Measurements from ENCODE around the gene NRIP1.
A peak's percentile ranks its signal among the peaks of the same experiment; 100 is the strongest.

The NRIP1 gene

GRCh38 chr21:15064576-15065391, at the start of gene NRIP1:
Gene NRIP1, minus strand, starts transcription at chr21:15065000. Its CDS starts 96,808 bp downstream, at chr21:14968192.
- TF ChIP-seq EP300 (IDR thresholded peaks at IDR 0.05; ENCODE audit: borderline replicate concordance), result peak; percentile 48
- no peak for TF ChIP-seq CEBPB (IDR thresholded peaks at IDR 0.05)
- peak; percentile 9; the same call in 1 of the 2 replicates for TF ChIP-seq EGR1 (IDR thresholded peaks at IDR 0.05)
- peak; percentile 86 for TF ChIP-seq ZBTB7A (IDR thresholded peaks at IDR 0.05; ENCODE audit: low read depth)
- no peak for TF ChIP-seq TCF12 (IDR thresholded peaks at IDR 0.05; ENCODE audit: low read depth)
- TF ChIP-seq MAX (IDR thresholded peaks at IDR 0.05), result peak; percentile 13; the same call in 1 of the 2 replicates
- no peak for TF ChIP-seq YY1 (IDR thresholded peaks at IDR 0.05; ENCODE audit: low read depth)
- TF ChIP-seq NFIC (IDR thresholded peaks at IDR 0.05), result peak; percentile 77
- peak; percentile 72 for TF ChIP-seq REST (IDR thresholded peaks at IDR 0.05; ENCODE audit: low read depth)
- TF ChIP-seq FOXM1 (IDR thresholded peaks at IDR 0.05; ENCODE audit: borderline replicate concordance, low read depth), result no peak
- peak; percentile 62 for TF ChIP-seq TAF1 (IDR thresholded peaks at IDR 0.05; ENCODE audit: low read depth)

DNA sequence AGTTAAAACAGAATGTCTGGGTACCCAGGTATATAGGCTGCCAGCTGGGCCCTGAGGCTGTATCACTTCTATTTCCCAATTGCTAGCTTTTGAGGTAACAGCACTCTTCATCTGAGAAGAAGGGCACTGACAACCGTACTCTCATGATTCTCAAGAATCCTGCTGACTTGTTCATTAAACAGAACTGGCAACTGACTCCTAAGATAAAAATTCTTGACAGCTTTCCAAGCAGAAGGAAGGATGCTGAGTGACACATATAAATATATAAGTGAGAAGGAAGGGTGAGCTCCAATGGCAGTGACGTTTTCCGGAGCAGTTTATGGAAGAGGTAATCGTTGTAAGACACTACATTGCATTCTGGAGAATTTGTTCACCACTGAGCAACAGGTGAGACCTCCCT, 48.1 kb upstream of the NRIP1 start:
- TF ChIP-seq EGR1 (IDR thresholded peaks at IDR 0.05), result no peak
- TF ChIP-seq, protein P1, sequence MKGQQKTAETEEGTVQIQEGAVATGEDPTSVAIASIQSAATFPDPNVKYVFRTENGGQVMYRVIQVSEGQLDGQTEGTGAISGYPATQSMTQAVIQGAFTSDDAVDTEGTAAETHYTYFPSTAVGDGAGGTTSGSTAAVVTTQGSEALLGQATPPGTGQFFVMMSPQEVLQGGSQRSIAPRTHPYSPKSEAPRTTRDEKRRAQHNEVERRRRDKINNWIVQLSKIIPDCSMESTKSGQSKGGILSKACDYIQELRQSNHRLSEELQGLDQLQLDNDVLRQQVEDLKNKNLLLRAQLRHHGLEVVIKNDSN (IDR thresholded peaks at IDR 0.05), result no peak
- TF ChIP-seq ZBTB7A (IDR thresholded peaks at IDR 0.05; ENCODE audit: low read depth), result no peak
- TF ChIP-seq CEBPB (IDR thresholded peaks at IDR 0.05), result no peak
- TF ChIP-seq YY1 (IDR thresholded peaks at IDR 0.05; ENCODE audit: low read depth), result no peak
- no peak for TF ChIP-seq MAX (IDR thresholded peaks at IDR 0.05)
- no peak for TF ChIP-seq FOXM1 (IDR thresholded peaks at IDR 0.05; ENCODE audit: borderline replicate concordance, low read depth)
- TF ChIP-seq TAF1 (IDR thresholded peaks at IDR 0.05; ENCODE audit: low read depth), result no peak
- no peak for TF ChIP-seq EP300 (IDR thresholded peaks at IDR 0.05; ENCODE audit: borderline replicate concordance)
- no peak for TF ChIP-seq CREB1 (IDR thresholded peaks at IDR 0.05; ENCODE audit: low read depth)
- no peak for TF ChIP-seq REST (IDR thresholded peaks at IDR 0.05; ENCODE audit: low read depth)
- no peak for TF ChIP-seq NFIC (IDR thresholded peaks at IDR 0.05)
- TF ChIP-seq TCF12 (IDR thresholded peaks at IDR 0.05; ENCODE audit: low read depth), result no peak
- TF ChIP-seq RAD21 (IDR thresholded peaks at IDR 0.05; ENCODE audit: low read depth), result no peak
- TF ChIP-seq TEAD4 (IDR thresholded peaks at IDR 0.05), result no peak

GRCh38 chr21:15108801-15109200, 44.0 kb upstream of the NRIP1 start:
- TF ChIP-seq CREB1 (IDR thresholded peaks at IDR 0.05; ENCODE audit: low read depth) (no peak), MAX (IDR thresholded peaks at IDR 0.05) (no peak)

- TF ChIP-seq CEBPB (IDR thresholded peaks at IDR 0.05), result no peak
- no peak for TF ChIP-seq EGR1 (IDR thresholded peaks at IDR 0.05)
- no peak for TF ChIP-seq CREB1 (IDR thresholded peaks at IDR 0.05; ENCODE audit: low read depth)
- TF ChIP-seq TCF12 (IDR thresholded peaks at IDR 0.05; ENCODE audit: low read depth), result no peak
Measured at GRCh38 chr21:15104470-15104869, 39.7 kb upstream of the NRIP1 start.

DNA sequence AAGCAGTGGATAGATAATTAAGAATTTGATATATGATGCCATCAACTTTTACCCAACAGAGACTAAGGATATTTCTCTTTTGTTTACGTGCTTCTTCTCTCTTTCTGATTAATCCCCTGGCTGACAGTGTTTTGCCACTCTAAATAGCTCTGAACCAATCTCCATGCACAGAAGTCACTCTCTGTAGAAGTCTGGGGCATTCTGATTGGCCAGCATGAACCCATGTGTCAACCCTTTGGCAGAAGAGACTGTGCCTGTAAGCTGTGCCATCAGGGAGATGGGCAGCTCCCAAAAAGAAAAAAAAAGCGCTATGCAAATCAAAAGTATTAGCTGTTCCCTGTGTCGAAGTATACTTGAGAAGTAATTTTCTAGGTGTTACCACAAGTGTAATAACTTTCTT, 34.1 kb upstream of the NRIP1 start:
- TF ChIP-seq TEAD4 (IDR thresholded peaks at IDR 0.05) (no peak), EGR1 (IDR thresholded peaks at IDR 0.05) (no peak), RAD21 (IDR thresholded peaks at IDR 0.05; ENCODE audit: low read depth) (no peak), TAF1 (IDR thresholded peaks at IDR 0.05; ENCODE audit: low read depth) (no peak), CREB1 (IDR thresholded peaks at IDR 0.05; ENCODE audit: low read depth) (no peak), MAX (IDR thresholded peaks at IDR 0.05) (no peak), FOXM1 (IDR thresholded peaks at IDR 0.05; ENCODE audit: borderline replicate concordance, low read depth) (no peak), YY1 (IDR thresholded peaks at IDR 0.05; ENCODE audit: low read depth) (no peak), REST (IDR thresholded peaks at IDR 0.05; ENCODE audit: low read depth) (no peak), TCF12 (IDR thresholded peaks at IDR 0.05; ENCODE audit: low read depth) (no peak), CEBPB (IDR thresholded peaks at IDR 0.05) (no peak), EP300 (IDR thresholded peaks at IDR 0.05; ENCODE audit: borderline replicate concordance) (no peak), NFIC (IDR thresholded peaks at IDR 0.05) (no peak), ZBTB7A (IDR thresholded peaks at IDR 0.05; ENCODE audit: low read depth) (no peak)
- TF ChIP-seq, protein P1 (IDR thresholded peaks at IDR 0.05), result no peak
